Measurements from ENCODE around the gene ADAT3.

ADAT3 gene

DNA sequence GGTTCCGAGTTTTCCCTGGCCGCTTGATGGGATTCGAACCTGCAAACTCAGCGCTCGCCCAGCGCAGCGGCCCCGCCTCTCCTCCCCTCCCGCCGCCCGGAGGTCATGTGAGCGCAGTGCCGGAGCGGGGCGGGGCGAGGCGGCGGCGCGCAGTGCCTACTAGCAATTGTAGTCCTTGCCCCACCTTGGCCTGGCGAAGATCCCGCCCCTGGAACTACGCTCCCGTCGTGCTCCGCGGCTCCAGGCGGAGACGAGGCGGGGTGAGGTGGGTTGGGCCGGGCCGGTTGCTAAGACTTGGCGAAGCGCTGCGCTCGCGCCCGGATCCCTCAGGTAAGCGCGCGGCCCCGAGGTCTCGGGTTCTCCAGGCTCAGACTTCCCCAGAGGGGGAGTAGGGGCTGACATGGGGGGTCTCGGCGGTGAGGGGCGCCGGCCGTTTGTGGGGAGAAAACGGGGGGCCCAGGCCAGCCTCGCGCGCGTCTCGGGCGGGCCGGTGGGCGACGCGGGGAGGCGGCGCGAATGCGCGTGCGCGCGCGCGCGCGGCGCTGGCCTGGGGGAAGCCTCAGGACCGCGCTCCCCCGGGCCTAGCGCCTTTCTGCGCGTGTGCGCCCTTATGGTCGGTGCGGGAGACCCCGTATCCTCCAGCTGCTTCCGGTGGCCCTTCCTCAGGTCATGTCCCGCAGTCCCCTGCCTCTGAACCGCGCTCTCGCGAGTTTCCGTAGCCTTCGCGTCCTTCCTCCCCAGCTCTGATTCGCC is at the start of gene ADAT3, which contains the start of gene SCAMP4:
Gene ADAT3, plus strand, starts transcription at position 290 of the 753 bp plus-strand sequence. CDS start 6,649 bp downstream, outside the sequence.
Gene SCAMP4, plus strand, starts transcription at position 290 of the 753 bp plus-strand sequence. CDS start 9,621 bp downstream, outside the sequence.
- peak; percentile 99 for DNase-seq

DNA sequence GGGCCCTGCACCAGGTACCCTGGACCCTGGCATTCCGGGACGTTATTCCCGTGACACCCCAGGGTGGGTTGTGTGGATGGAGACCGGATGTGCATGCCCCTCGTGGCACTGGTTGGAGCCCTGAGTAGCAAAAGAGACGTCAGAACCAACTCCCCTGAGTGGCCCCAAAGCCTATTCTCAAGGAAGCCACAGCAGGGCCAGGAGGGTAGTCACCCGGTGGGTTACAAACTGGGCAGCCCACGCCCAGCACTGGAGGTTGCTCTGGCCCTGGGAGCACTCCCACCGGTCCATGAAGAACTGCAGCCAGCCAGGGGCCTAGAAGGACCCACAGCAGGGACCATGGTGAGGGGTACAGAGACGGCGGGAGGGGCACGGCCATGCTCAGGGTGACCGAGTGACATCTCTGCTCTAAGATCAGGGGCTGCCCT is 49.4 kb upstream of the ADAT3 start:
- peak; percentile 33 for DNase-seq

DNA sequence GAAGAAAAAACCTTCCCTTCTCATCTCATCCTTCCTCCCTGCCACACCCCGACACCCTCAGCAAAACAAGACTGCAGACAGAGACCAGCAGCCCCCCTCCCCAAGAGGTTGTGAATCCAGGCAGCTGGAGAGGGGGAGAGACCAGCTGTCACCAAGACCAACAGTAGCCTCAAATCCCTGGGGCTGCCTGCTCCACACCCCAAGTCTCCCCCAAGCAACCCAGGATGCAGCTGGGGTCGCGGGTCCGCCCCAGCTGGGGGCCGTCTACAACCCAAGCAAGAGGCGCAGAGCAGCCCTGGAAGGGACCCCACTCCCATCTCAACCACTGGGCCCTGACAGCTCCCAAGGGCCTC is 48.9 kb upstream of the ADAT3 start:
- DNase-seq = no peak

DNA sequence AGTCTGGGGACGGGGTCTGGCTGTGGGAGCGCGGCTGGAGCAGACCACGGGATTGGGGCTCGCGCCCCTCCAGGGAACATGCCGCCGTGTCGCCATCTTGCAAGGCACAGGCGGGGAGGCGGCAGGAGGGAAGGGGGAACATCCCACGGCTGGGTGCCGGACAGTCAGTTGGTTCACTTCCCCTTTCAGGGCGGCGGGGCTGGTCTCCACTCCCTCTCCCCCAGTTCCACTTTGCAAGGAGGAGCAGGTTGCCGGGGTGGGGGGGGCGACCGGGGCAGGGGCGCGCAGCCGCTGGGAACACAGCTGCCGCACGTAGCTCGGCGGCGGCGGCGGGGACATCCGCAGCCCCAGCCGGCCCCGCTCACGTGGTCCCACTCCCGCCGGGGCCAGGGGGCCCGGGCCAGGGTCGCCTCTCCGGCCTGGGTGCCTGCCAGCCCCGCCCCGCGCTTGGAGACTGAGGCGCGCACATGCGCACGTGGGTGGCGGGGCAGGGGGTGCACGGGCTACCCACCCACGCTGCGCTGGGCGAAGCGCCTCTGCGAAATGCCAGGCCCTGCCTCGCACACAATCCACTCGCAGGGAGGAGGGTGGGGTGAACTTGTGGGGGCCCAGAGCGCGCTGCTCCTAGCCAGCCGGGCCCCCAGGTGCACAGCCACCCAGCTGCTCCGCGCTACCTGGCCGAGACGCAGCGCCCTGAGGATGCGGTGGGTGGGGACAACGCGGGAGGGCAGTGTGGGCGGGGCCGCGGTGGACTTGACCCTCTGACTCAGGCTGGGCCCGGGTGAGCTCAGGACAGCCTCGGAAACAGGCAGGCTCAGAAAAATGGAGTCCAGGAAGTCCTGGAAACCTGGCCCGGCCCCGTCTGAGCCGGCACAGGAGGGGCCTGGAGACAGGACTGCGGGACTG is 48.2 kb upstream of the ADAT3 start:
- peak; percentile 41 for DNase-seq

DNA sequence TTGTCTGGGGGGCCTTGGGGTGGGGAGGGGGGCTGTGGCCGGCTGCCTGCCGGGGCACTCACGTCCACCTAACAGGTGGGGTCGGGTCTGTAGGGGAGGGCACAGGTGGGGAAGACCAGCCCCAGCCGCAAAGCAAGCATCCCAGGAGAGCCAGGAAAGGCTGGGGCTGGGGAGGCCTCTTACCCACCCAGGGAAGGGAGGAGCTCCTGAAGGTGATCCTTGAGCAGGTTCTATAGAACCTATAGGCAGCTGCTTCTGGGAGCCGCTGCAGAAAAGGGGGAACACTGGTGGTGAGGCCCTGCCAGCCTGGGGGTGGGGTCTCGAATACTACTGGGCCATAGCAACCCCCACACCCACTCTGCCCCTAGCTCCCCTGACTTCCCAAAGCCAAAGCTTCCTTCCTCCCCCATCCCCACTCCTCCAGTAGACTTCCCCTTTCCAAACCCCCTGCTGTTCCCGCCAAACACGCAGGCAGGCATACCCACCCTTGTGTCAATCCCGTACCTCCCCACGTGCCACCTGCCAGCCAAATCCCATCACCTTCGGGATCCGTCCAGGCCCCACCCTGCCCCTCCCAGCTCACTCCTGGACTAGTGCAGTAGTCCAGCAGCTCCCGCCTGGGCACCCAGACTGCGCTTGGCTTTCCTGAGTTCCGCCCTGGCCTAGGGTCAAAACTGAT is 47.4 kb upstream of the ADAT3 start:
- no peak for DNase-seq

DNA sequence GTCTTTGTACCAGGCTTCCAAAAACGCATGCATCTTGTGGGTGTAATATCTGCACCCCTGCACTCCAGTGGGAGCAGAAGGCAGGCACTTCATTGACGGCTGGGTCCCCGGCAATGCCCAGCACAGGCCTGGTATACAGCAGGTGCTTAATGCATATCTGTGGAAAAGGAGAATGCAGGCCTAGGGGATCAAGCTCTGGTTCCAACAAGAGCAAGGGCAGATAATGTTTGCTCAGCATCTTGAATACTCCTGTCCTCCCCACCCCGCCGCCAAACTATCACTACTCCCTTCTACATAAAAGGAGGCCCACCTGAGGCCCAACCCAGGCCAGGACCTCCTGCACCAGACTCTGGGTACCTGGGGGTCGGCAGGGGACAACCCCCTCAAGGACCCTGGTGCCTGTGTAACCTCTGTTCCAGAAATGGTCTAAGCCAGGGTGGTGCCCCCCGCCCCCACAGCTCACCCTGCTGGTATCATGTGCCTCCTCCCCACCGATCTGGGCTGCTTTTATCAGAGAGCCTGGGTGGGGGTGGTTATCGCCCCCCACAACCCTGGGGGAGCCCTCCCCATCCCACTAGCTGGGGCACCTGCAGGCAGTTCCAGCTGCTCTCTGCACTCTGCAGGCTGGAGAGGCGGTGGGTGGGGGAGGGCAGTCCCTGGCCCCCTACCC is 46.7 kb upstream of the ADAT3 start:
- DNase-seq = no peak

DNA sequence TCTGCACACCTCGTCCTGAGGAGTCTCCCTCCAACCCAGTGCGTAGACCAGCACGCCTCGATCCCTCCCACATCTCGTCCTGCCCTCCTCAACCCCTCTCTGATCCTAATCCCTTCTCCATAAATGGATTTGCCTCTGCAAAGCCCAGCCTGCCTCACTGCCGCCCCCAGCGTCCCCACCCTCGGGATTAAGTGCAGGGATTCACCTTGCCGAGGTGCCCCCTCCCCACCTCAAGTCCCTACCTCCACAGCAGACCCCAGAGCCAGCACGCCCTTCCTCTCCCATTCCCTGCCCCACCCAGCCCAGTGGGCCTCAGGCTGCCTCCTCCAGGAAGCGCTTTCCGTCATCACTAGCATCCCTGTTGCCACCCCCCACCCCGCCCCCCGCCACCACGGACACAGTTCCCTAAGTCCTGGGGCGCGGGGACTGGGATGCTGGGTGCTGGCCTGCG is 45.8 kb upstream of the ADAT3 start:
- no peak for DNase-seq

DNA sequence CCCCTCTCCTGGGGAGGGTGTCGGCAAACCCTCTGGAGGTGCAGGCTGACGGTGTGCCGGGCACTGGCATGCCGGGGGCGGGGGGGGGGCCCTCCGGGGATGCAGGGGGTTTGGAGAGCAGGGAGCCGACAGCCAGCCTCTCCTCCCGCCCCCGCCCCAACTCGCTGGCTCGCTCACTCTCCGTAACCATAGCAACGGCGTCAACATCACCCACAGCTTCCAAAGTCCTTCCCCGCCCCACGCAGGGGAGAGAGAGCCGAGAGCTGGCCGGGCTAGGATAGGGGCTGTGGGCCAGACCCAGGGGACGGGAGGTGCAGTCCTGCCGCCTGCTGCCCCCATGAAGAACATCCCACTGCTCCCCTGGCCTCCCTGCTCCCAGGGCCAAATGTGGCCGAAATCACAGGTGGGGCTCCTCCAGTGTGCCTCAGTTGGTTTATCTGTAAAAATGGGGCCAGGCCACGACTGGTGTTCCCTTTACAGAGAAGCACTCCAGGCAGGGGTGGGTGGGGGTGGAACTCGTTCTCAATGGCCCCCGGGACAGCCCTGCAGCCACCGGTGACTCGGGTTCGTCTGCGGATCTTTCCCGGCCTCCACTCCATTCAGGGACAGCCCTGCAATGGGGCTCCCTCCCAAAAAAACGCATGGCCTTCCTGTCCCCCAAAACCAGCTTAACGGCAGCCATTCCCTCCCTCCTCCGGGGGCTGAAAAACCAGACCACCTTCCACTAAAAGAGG is 45.0 kb upstream of the ADAT3 start:
- DNase-seq = peak; percentile 63

DNA sequence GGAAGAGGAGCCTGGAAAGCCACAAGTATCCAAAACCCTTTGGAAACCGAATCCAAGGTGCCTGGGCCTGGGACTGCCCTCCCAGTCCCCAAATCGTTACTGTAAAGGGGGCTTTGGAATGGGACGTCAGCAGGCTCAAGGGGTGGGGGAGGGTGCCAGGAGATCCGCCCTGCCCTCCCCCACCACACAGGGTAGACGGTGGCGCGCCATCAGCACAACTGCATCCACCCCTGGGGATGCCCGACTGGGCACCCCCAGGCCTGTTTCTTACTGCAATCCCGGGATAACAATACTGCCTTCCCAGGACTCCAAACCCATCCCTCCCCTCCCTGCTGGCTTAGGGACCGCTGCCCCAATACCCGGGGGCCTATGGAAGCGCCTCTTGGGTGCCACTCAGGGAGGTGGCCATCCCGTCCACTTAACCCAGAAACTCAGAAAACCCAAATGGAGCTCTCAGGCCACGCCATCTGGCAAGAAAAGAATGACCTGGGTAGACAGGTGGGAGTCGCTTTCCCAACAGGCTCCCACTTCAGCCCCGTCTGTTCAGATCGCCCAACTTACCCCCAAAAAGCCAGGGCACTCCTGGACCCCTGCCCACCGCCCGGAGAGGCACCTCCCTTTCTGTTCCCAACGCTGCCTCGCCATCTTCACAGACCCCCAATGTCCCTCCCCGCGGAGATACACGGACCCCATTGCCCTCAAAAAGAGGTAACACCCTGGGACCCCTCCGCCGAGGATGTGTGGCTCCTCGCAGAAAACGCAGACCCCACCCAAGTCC is 44.2 kb upstream of the ADAT3 start:
- DNase-seq = no peak

DNA sequence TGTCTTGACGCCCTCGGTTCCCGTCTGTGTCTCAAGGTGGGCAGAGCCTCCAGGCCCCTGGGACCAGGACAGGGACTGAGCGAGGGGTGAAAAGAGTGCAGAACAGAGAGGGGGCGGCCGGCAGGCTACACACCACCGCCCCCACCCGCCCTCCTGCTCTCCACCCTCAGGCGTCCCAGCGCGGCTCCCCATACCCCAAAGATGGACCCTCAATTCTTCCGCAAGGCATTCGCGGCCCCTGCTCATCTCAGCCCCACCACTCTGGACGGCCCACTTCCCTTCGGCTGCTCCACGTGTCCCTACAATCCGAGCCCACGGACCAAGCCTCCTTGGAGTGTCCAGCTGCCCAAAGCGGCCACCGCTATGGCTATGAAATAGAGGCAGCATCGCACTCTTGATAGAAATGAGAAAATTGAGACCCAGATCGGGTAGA is 43.6 kb upstream of the ADAT3 start:
- DNase-seq = no peak

DNA sequence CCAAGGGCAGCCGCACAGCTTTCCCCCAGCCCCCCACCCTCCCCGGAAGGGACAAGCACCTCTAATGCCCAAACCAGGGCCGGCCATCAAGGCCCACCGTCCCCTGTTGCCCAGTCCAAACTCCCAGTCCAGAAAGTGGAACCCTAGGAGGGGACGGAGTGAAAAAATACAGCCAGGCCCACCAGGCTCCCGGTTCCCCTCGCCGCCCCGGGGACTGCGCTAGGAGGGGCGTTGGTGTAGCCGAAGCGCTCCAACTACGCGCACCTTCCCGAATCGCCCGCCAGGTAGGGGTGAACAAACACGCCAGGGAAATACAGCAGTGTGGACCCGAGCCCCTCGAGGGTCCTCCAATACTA is 43.2 kb upstream of the ADAT3 start:
- no peak for DNase-seq

DNA sequence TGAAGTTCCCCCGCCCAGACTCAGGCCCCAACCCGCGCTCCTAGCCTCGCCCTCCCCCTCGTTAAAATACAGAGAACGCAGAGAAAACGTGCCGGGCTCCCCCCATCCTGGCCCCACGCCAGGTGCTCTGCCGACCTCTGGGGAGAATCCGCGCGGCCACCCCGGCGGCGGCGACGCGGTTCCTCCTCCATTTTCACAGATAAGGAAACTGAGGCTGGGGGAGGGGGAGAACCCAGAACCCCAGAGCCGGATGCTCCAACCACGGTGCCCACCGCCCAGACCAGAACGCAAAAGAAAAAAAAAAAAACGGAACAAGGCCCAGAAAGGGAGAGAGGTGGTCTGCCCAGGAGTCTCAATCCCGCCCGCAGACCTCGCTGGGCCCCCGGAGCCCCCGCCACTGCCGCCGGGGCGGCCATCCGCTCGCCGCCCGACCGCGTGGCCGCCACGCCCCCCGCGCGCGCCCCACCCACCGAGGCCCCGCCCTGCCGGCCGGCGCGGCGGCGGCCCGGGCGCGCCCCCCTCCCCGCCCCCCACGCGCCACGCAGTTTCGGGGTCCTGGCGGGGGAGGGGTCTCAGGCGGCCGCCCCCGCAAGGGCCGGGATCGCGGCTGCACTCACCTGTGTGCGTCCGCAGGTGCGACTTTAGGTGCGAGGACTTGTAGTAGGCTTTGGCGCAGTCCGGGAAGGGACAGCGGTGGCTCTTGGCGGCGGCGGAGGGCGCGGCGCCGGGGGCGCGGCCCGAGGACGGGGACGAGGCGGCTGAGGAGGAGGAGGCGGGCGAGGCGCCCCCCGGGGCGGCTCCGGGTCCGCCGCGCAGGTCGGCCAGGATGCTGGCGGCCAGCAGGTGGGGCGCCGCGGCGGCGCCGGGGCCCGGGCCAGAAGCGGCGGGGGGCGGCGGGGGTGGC is 42.5 kb upstream of the ADAT3 start:
- DNase-seq = peak; percentile 53

DNA sequence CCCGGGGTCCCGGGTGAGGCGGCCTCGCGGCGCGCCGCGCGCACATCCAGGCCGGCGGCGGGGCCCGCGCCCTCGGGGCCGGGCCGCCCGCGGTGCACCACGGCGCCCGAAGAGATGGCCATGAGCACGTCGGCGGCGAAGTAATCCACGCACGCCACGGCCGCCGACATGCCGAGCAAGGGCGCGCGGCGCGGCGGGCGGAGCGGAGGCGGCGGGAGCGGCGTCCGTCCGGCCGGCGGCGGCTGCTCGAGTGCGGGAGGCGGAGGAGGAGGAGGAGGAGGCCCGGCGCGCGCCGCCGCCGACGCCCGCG is 41.9 kb upstream of the ADAT3 start, which contains the start of gene KLF16:
Gene KLF16, minus strand, starts transcription at position 252 of the 310 bp plus-strand sequence. Its CDS starts 82 bp downstream, at position 170.
- DNase-seq = no peak

DNA sequence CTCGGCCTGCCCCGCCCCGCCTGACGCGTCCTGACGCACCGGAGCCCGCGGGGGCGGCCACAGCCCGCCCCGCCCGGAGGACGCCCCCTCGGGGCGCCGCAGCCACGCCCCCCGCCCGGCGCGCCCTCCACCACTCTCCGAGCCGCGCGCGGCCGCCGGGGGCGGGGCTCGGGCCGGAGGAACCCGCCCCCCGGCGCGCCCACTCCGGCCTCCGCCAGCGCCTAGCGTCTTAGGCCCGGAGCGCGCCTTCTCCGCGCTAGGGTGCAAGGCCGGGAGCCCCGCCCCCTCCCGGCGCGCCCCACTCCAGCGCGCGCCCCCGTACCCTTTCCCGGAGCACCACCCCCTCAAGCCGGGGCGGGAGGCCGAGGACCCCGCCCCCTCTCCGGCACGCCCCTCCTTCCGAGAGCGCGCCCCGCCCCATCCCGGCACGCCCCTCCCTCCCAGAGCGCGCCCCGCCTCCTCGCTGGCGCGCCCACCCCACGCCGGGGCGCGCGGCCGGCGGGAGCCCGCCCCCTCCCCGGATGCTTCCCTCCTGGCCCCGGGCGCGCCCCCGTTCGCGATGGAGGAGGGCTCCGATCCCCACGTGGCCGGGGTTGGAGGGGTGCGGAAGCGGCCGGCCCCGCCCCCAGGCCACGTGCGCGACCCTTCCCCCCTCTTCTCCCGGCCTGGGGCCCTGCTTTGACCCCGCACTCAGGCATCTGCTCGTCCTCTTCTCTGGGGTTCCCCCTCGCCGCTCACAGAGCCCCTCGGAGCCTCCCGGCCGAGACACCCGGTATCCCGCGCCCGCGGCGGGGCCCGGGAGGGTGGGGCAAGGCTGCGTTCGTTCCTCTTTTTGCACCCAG is 41.3 kb upstream of the ADAT3 start:
- peak; percentile 92 for DNase-seq

DNA sequence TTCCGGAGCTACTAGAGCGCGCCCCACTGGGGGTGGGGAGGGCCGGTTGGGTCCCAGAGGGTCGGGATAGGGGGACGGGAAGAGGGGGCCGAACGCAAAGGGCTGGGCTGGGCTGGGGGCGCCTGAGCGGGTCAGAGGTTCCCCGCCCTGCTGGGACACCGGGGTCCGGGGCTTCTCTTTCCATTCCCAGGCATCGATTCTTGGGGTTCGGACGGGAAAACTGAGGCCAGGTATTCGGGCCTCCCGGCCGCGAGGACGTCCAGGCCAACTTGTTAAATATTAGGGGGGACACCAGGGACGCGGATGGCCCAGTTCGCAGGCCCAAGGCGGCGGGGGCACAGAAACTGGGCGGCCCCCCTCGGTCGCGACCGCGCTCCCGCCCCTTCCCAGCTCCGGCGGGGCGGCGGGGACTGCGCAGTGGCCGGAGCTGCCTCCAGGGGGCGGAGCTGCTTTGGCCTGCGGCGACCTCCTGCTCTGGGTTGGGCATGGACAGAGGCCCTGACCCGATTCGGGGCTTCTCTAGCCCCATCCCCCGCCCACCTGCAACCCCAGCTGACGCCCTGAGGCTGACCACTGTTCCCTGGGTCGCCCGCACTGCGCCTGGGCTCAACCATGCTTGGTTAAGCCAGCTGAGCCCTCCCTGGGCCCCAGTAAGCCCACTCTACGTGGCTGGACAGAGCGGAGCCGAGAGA is 40.6 kb upstream of the ADAT3 start:
- DNase-seq = peak; percentile 68

DNA sequence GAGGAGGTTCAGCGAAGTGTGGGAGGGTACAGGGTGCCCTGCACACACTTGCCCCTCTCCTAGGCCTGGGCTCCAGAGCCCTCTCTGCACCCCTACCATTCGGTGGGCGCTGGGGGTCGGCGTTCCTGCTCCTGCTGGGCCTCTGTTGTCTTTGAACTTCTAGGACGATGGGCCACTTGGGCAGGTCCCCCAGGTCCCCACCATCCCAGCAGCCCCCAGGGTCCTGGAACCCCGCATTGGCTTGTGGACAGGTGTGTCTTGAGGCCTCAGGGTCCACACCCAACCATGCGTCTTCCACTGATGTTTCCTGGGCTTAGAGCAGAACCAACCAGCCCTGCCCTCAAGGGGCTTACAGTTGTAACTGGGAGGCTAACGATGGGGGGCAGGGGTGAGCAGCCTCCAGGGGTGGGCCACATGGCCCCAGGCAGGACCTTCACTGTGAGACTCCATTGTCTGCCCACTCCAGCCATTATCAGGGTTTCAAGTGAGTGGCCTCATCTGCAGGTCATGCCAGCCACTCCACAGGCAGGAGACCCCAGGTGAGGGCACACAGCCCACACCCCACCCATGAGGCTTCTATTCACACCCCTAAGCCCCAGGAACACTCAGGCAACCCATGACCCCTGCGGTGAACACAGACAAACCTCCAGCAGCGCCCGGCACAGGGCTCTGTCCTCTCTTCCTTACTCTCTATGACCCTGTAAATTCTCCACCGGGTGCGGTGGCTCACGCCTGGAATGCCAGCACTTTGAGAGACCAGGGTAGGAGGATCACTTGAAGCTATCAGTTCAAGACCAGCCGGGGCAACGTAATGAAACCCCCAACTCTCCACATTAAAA is 39.8 kb upstream of the ADAT3 start:
- no peak for DNase-seq

DNA sequence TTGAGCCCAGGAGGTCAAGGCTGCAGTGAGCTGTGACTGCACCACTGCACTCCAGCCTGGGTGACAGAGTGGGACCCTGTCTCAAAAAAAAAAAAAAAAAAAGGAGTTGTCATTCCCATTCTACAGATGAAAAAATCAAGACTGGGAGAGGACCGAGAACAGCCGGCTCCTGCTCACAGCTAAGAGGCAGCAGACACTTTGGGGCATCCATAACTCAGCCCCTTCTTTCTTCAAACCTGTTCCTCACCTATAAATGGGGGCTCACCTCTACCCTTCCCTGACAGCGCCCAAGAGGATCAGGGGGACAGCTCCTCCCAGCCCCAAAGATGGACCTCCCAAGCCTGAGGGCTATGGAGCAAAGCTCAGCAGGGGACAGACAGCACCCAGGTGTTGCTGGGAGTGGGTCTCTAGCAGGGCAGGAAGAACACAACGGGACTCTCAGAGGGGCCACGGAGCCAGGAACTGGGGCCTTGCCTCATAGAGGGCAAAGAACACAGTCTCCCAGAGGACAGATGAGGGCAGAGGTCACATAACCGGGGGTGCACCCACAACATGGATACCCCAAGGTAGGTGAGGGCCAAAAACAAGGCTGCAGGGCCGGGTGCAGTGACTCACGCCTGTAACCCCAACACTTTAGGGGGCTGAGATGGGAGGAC is 38.4 kb upstream of the ADAT3 start:
- no peak for DNase-seq
